H9 (cell line): ENCODE measurements around the gene GNL3. TPM values are rescaled to one million over a fixed set of nuclear protein-coding genes. Genes with fewer than 3 reads are reported as not detected.

Experiments
- DNase-seq: peaks from one replicate; pipeline ENCODE4 v3.0.0-alpha.2; 2017
- H2AFZ ChIP-seq: one replicate; pipeline ENCODE4 v1.6.1; 2013; ENCODE audit warnings: mild to moderate bottlenecking, low read length, control low read depth, moderate library complexity
- H2AK5ac ChIP-seq: 2 replicates; pipeline ENCODE4 v1.6.1; 2013; ENCODE audit warnings: low read length, control low read depth, mixed read lengths; ENCODE audit not compliant: insufficient read length
- H2BK120ac ChIP-seq: one replicate; pipeline ENCODE4 v1.6.1; 2013; ENCODE audit warnings: low read depth, mild to moderate bottlenecking, low read length, control low read depth, inconsistent platforms; ENCODE audit not compliant: poor library complexity, severe bottlenecking
- H2BK12ac ChIP-seq: 2 replicates; pipeline ENCODE4 v1.6.1; 2013; ENCODE audit warnings: low read length, control low read depth, mixed read lengths, low read depth; ENCODE audit not compliant: insufficient read length
- H2BK15ac ChIP-seq: 2 replicates; pipeline ENCODE4 v1.6.1; 2013; ENCODE audit warnings: low read depth, low read length, control low read depth
- H2BK20ac ChIP-seq: one replicate; pipeline ENCODE4 v1.6.1; 2013; ENCODE audit warnings: low read depth, mild to moderate bottlenecking, low read length, control low read depth, inconsistent platforms; ENCODE audit not compliant: poor library complexity, severe bottlenecking
- H2BK5ac ChIP-seq: 2 replicates; pipeline ENCODE4 v1.6.1; 2013; ENCODE audit warnings: low read length, control low read depth, mixed read lengths; ENCODE audit not compliant: insufficient read length
- H3K14ac ChIP-seq: 2 replicates; pipeline ENCODE4 v1.6.1; 2013; ENCODE audit warnings: low read length, control low read depth; ENCODE audit not compliant: insufficient read depth
- H3K18ac ChIP-seq: 2 replicates; pipeline ENCODE4 v1.6.1; 2013; ENCODE audit warnings: low read depth, mild to moderate bottlenecking, mixed read lengths, low read length, control low read depth; ENCODE audit not compliant: insufficient read length
- H3K23ac ChIP-seq: 2 replicates; pipeline ENCODE4 v1.6.1; 2013; ENCODE audit warnings: low read length, control low read depth, mixed read lengths, low read depth; ENCODE audit not compliant: insufficient read length
- H3K23me2 ChIP-seq: 2 replicates; pipeline ENCODE4 v1.6.1; 2013; ENCODE audit warnings: low read depth, mild to moderate bottlenecking, mixed read lengths, low read length, control low read depth; ENCODE audit not compliant: insufficient read length, poor library complexity, severe bottlenecking
- H3K27ac ChIP-seq: 2 replicates; pipeline ENCODE4 v1.5.1; 2013; ENCODE audit warnings: low read length, control low read depth, mixed read lengths, low read depth; ENCODE audit not compliant: insufficient read length
- H3K27me3 ChIP-seq: 2 replicates; pipeline ENCODE4 v1.6.1; 2013; ENCODE audit warnings: low read length, control low read depth, inconsistent platforms; ENCODE audit not compliant: insufficient read depth
- H3K4ac ChIP-seq: 2 replicates; pipeline ENCODE4 v1.6.1; 2013; ENCODE audit warnings: low read depth, mild to moderate bottlenecking, control low read depth, inconsistent platforms, low read length, moderate library complexity
- H3K4me1 ChIP-seq: 2 replicates; pipeline ENCODE4 v1.6.1; 2013; ENCODE audit warnings: low read length, control low read depth, inconsistent platforms; ENCODE audit not compliant: insufficient read depth
- H3K4me2 ChIP-seq: 2 replicates; pipeline ENCODE4 v1.6.1; 2013; ENCODE audit warnings: low read length, control low read depth, mixed read lengths; ENCODE audit not compliant: insufficient read length, insufficient read depth
- H3K56ac ChIP-seq: 2 replicates; pipeline ENCODE4 v1.6.1; 2013; ENCODE audit warnings: low read depth, mild to moderate bottlenecking, mixed read lengths, low read length, control low read depth; ENCODE audit not compliant: insufficient read length
- H3K79me1 ChIP-seq: 2 replicates; pipeline ENCODE4 v1.6.1; 2013; ENCODE audit warnings: low read depth, mild to moderate bottlenecking, moderate library complexity, low read length, control low read depth, inconsistent platforms; ENCODE audit not compliant: insufficient read depth, poor library complexity, severe bottlenecking
- H3K79me2 ChIP-seq: 2 replicates; pipeline ENCODE4 v1.6.1; 2013; ENCODE audit warnings: low read length, control low read depth, inconsistent platforms; ENCODE audit not compliant: insufficient read depth
- H3K9ac ChIP-seq: 2 replicates; pipeline ENCODE4 v1.6.1; 2013; ENCODE audit warnings: low read length, control low read depth, mixed read lengths; ENCODE audit not compliant: insufficient read length; ENCODE audit errors: extremely low read depth
- H3K9me3 ChIP-seq: one replicate; pipeline ENCODE4 v1.6.1; 2013; ENCODE audit warnings: low read depth, low read length, inconsistent platforms; ENCODE audit not compliant: control insufficient read depth
- H3T11ph ChIP-seq: one replicate; pipeline ENCODE4 v1.6.1; 2013; ENCODE audit warnings: mild to moderate bottlenecking, low read length, control low read depth, inconsistent platforms
- H4K20me1 ChIP-seq: one replicate; pipeline ENCODE4 v1.6.1; 2013; ENCODE audit not compliant: control insufficient read depth, insufficient read length, insufficient read depth
- H4K5ac ChIP-seq: 2 replicates; pipeline ENCODE4 v1.6.1; 2013; ENCODE audit warnings: low read depth, mild to moderate bottlenecking, mixed read lengths, low read length, control low read depth; ENCODE audit not compliant: insufficient read length
- H4K8ac ChIP-seq: replicated peaks from 2 replicates; pipeline ENCODE4 v1.6.1; 2013; ENCODE audit warnings: low read length, control low read depth, mixed read lengths, low read depth; ENCODE audit not compliant: insufficient read length
- H4K91ac ChIP-seq: 2 replicates; pipeline ENCODE4 v1.6.1; 2013; ENCODE audit warnings: low read depth, mild to moderate bottlenecking, moderate library complexity, mixed read lengths, low read length, control low read depth; ENCODE audit not compliant: insufficient read length
- H3K27ac Mint-ChIP-seq, 3 experiments: 2 replicates in 2 of 3; 3 replicates in 1 of 3; pipeline ENCODE4 v1.8.0; 2020 to 2021; ENCODE audit warnings: mixed read lengths in 3 of 3, mild to moderate bottlenecking in 1 of 3, moderate library complexity in 1 of 3
- H3K27me3 Mint-ChIP-seq: 2 replicates; pipeline ENCODE4 v1.8.0; 2021; ENCODE audit warnings: low read depth, mild to moderate bottlenecking, moderate library complexity, mixed read lengths
- H3K36me3 Mint-ChIP-seq, 3 experiments: 2 replicates in 2 of 3; 3 replicates in 1 of 3; pipeline ENCODE4 v1.8.0; 2020 to 2021; ENCODE audit warnings: low read depth in 3 of 3, mixed read lengths in 3 of 3; ENCODE audit not compliant: insufficient read depth in 1 of 3
- H3K4me1 Mint-ChIP-seq, 2 experiments: 2 replicates each; pipeline ENCODE4 v1.8.0; 2020; ENCODE audit warnings: mixed read lengths in 2 of 2
- H3K4me3 Mint-ChIP-seq, 2 experiments: 2 replicates in 1 of 2; 3 replicates in 1 of 2; pipeline ENCODE4 v1.8.0; 2020 to 2021; ENCODE audit warnings: mild to moderate bottlenecking in 2 of 2, mixed read lengths in 2 of 2, moderate library complexity in 1 of 2
- H3K9me3 Mint-ChIP-seq, 2 experiments: 2 replicates in 1 of 2; 3 replicates in 1 of 2; pipeline ENCODE4 v1.8.0; 2020; ENCODE audit warnings: mild to moderate bottlenecking in 2 of 2, mixed read lengths in 2 of 2, moderate library complexity in 1 of 2
- CTCF ChIP-seq: fragments of 200-600 bp; sonication (generic); conservative IDR thresholded peaks from 3 replicates; pipeline ENCODE4 v1.8.0; 2021; ENCODE audit warnings: antibody characterized with exemption, mild to moderate bottlenecking
- WGBS: extraction: QIAGEN DNeasy Blood & Tissue Kit; methylation state at CpG from one replicate; pipeline ENCODE4 v1.1.7; 2013; ENCODE audit warnings: missing lambda C conversion rate, low lambda C conversion rate, mixed read lengths; ENCODE audit not compliant: insufficient read length; ENCODE audit errors: extremely low coverage; 5-methylcytosine and 5-hydroxymethylcytosine counted together
- total RNA-seq: library from RNA; stranded (reverse); gene quantifications from 2 replicates; pipeline ENCODE4 v1.2.1, GENCODE V29; 2021

GNL3 gene
- total RNA-seq, 1 experiment from 2014 or later: 250 TPM

DNA sequence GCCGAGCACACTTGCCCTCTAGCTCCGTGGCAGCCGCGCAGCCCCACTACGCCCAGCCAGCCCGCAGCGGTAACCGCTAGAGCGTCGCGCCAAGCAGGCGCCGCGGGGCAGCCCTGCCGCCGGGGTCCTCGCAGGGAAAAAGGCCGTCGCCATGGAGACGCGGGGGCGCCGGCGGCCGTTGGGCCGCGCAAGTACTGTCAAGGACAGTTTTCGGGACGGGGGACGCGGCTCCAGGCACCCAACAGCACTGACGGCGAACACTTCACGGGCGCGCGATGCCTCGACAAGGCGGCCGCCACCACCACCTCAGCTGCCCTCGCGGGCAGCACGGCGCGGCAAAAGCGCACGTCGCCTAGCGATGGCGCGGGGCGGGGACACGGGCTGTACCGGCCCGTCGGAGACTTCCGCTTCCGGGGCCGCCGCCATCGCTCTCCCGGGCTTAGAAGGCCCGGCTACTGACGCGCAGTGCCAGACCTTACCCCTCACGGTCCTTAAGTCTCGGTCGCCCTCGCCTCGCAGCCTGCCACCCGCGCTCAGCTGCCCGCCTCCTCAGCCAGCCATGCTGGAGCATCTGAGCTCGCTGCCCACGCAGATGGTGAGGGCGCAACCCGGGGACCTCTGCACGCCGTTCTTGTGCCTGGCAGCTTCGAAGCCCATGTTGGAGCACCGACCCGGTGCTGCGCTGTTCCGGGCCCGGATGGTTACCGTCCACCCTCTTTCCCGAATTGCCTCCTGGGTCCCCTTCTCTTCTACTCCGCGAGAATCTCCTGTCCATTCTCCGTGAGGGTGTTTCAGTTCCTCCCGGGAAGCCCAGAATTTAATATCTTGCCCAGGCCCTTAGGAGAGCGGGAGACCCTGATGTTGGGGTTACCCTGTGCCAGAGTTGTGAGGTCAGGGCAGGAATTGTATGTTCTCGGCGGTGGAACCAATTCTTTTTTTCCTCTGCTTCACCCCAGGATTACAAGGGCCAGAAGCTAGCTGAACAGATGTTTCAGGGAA lies 20.2 kb downstream of the GNL3 start, which contains the start of the genes GLT8D1 and SPCS1:
TSS of gene GLT8D1 (minus strand) at position 104 of the 999 bp plus-strand sequence. CDS start 5,331 bp downstream, outside the sequence.
TSS of gene SPCS1 (plus strand) at position 419 of the 999 bp plus-strand sequence. CDS start at position 560, 141 bp downstream.
- Histone ChIP-seq H3T11ph (no peak within 1 kb of the TSS), H3K18ac (peak within 1 kb of the TSS; percentile 58), H3K79me2 (peaks cover 3% of the 10 kb centered on the region; the same call in 1 of the 2 replicates), H3K79me1 (no peaks in the 10 kb centered on the region), H2AFZ (no peak within 1 kb of the TSS), H4K5ac (no peak within 1 kb of the TSS), H2BK120ac (no peak within 1 kb of the TSS), H3K14ac (no peak within 1 kb of the TSS; the same call in 1 of the 2 replicates), H3K27ac (no peak within 1 kb of the TSS), H3K27me3 (no peaks in the 10 kb centered on the region), H4K8ac (no peak within 1 kb of the TSS), H2AK5ac (no peak within 1 kb of the TSS), H4K20me1 (no peaks in the 10 kb centered on the region), H3K23ac (no peak within 1 kb of the TSS), H2BK20ac (no peak within 1 kb of the TSS), H3K56ac (no peak within 1 kb of the TSS), H2BK5ac (no peak within 1 kb of the TSS), H2BK15ac (no peak within 1 kb of the TSS), H3K9me3 (no peaks in the 10 kb centered on the region), H3K4me1 (no peaks in the 10 kb centered on the region; the same call in 1 of the 2 replicates), H2BK12ac (no peak within 1 kb of the TSS), H4K91ac (no peak within 1 kb of the TSS), H3K23me2 (peaks cover 12% of the 10 kb centered on the region), H3K4ac (no peak within 1 kb of the TSS), H3K4me2 (peak within 1 kb of the TSS; percentile 87), H3K9ac (peak within 1 kb of the TSS; percentile 81)
- peak within 1 kb of the TSS; percentile 76 to 97 (median 89); a peak in 6 of 7 replicates for H3K27ac Mint-ChIP-seq
- peak within 1 kb of the TSS; percentile 96 to 97 for H3K4me3 Mint-ChIP-seq
- TF ChIP-seq CTCF: no peak
- H3K27me3 Mint-ChIP-seq: no peaks in the 10 kb centered on the region
- WGBS: no CpG with 5 or more reads among the region's 94 CpGs
- H3K9me3 Mint-ChIP-seq: no peaks in the 10 kb centered on the region; a peak in 1 of 5 replicates
- peak; percentile 85 for DNase-seq
- H3K4me1 Mint-ChIP-seq: peaks cover 15% of the 10 kb centered on the region in 2 experiments
- H3K36me3 Mint-ChIP-seq: peaks cover 7 to 17% (median 13%) of the 10 kb centered on the region in 3 experiments; a peak in 6 of 7 replicates
